KMS-11 (cell line): ENCODE data around the gene AADACL4.
"Not testable (repeated sequence)": the region's sequence is repeated elsewhere in the genome, so short reads cannot be mapped to it uniquely, and the experiment has no call there.

ENCODE experiments used
- H2AFZ ChIP-seq: fragments of 200-600 bp; sonication (generic); 2 replicates; pipeline ENCODE4 v1.6.1; 2016; ENCODE audit warnings: antibody characterized with exemption, mixed run types, low read depth
- H3K27ac ChIP-seq: fragments of 200-600 bp; sonication (generic); 2 replicates; pipeline ENCODE4 v1.6.1; 2016; ENCODE audit warnings: mild to moderate bottlenecking, mixed run types
- H3K27me3 ChIP-seq: fragments of 200-600 bp; sonication (generic); 2 replicates; pipeline ENCODE4 v1.6.1; 2017; ENCODE audit warnings: mild to moderate bottlenecking, low read depth, mixed run types, moderate library complexity; ENCODE audit not compliant: insufficient read depth
- H3K36me3 ChIP-seq: fragments of 200-600 bp; sonication (generic); 2 replicates; pipeline ENCODE4 v1.6.1; 2017; ENCODE audit warnings: mild to moderate bottlenecking, mixed run types; ENCODE audit not compliant: insufficient read depth
- H3K4me1 ChIP-seq: fragments of 200-600 bp; sonication (generic); 2 replicates; pipeline ENCODE4 v1.6.1; 2016; ENCODE audit warnings: mild to moderate bottlenecking, low read depth, mixed run types; ENCODE audit not compliant: poor library complexity, severe bottlenecking
- H3K4me2 ChIP-seq: fragments of 200-600 bp; sonication (generic); 2 replicates; pipeline ENCODE4 v1.7.0; 2016; ENCODE audit warnings: mild to moderate bottlenecking, mixed run types
- H3K4me3 ChIP-seq: fragments of 200-600 bp; sonication (generic); IDR thresholded peaks from 2 replicates; pipeline ENCODE4 v1.6.1; 2017; ENCODE audit warnings: low read depth, low read length, mixed read lengths; ENCODE audit not compliant: insufficient read depth
- H3K79me2 ChIP-seq: fragments of 200-600 bp; sonication (generic); 2 replicates; pipeline ENCODE4 v1.6.1; 2016; ENCODE audit warnings: low read depth, mixed run types; ENCODE audit not compliant: insufficient read depth
- H3K9ac ChIP-seq: fragments of 200-600 bp; sonication (generic); 2 replicates; pipeline ENCODE4 v1.6.1; 2016; ENCODE audit warnings: mild to moderate bottlenecking, mixed run types
- H4K20me1 ChIP-seq: fragments of 200-600 bp; sonication (generic); 2 replicates; pipeline ENCODE4 v1.6.1; 2016; ENCODE audit warnings: mild to moderate bottlenecking, mixed run types; ENCODE audit not compliant: insufficient read depth
- TF ChIP-seq, protein P1 (sequence below): fragments of 200-600 bp; sonication (generic); conservative IDR thresholded peaks from 2 replicates; pipeline ENCODE4 v1.6.1; 2017; ENCODE audit warnings: low read depth, mild to moderate bottlenecking, antibody characterized with exemption, low read length, moderate library complexity, mixed read lengths

AADACL4 gene

DNA sequence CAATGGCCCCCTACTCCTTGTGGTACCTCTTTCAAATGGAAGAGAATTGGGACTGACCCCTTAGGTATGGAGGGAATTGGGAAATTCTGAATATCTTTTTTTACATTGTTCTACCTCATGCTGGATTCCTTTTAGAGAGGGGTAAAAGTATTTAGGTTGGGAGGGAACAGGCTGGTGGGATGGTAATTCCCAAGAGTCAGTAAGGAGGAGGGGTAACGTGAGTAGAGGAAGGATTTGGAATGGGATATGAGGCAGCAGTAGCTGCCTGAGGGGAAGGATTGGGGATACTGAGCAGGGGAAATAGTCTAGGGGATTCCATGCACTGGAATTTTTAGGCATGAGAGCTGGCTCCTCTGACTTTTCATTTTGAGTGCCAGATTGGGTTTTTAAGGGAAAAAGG, 68.2 kb downstream of the AADACL4 start:
- Histone ChIP-seq H4K20me1 (no peaks in the 10 kb centered on the region), H2AFZ (no peak overlapping the region), H3K27ac (no peak overlapping the region)

DNA sequence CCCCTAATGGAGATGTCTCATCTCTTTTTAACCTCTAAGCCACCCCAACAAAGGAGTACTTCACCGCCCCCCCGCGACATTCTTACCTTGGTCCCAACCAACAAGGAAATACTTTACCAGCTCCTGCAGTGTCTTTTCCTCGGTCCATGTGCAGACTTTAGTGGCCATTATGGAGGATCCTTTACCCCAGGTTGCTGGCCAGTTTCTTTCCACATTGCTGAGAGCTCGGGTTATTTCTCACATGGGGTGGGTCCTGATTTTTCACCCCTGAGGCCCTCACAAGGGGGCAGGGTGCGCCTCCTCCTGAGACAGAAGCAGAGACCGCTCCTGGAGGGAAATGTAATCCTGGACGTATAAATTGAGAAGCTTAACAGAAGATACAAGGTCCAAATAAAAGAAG, 69.0 kb downstream of the AADACL4 start:
- H3K79me2 ChIP-seq, result no peaks in the 10 kb centered on the region
- no peaks in the 10 kb centered on the region for H3K4me1 ChIP-seq
- H3K27me3 ChIP-seq, result peaks cover 7% of the 10 kb centered on the region; the same call in 1 of the 2 replicates
- H4K20me1 ChIP-seq, result no peaks in the 10 kb centered on the region
- H3K4me2 ChIP-seq, result no peak overlapping the region
- TF ChIP-seq, protein P1, sequence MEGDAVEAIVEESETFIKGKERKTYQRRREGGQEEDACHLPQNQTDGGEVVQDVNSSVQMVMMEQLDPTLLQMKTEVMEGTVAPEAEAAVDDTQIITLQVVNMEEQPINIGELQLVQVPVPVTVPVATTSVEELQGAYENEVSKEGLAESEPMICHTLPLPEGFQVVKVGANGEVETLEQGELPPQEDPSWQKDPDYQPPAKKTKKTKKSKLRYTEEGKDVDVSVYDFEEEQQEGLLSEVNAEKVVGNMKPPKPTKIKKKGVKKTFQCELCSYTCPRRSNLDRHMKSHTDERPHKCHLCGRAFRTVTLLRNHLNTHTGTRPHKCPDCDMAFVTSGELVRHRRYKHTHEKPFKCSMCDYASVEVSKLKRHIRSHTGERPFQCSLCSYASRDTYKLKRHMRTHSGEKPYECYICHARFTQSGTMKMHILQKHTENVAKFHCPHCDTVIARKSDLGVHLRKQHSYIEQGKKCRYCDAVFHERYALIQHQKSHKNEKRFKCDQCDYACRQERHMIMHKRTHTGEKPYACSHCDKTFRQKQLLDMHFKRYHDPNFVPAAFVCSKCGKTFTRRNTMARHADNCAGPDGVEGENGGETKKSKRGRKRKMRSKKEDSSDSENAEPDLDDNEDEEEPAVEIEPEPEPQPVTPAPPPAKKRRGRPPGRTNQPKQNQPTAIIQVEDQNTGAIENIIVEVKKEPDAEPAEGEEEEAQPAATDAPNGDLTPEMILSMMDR, result no peak
- H2AFZ ChIP-seq, result no peak overlapping the region
- H3K4me3 ChIP-seq, result no peak overlapping the region
- no peaks in the 10 kb centered on the region for H3K36me3 ChIP-seq
- no peak overlapping the region for H3K27ac ChIP-seq
- no peak overlapping the region for H3K9ac ChIP-seq

More for the DNA sequence above, 68.2 kb downstream of the AADACL4 start:
- Histone ChIP-seq H3K9ac (no peak overlapping the region), H3K4me3 (no peak overlapping the region), H3K4me1 (no peaks in the 10 kb centered on the region), H3K79me2 (no peaks in the 10 kb centered on the region), H3K4me2 (no peak overlapping the region), H3K27me3 (peaks cover 7% of the 10 kb centered on the region; the same call in 1 of the 2 replicates), H3K36me3 (no peaks in the 10 kb centered on the region)
- TF ChIP-seq, protein P1, result no peak

DNA sequence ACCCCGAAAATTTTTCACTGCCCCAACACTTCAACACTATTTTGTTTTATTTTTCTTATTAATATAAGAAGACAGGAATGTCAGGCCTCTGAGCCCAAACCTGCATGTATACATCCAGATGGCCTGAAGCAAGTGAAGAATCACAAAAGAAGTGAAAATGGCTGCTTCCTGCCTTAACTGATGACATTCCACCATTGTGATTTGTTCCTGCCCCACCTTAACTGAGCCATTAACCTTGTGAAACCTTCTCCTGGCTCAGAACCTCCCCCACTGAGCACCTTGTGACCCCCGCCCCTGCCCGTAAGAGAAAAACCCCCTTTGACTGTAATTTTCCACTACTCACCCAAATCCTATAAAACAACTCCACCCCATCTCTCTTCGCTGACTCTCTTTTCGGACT, 69.8 kb downstream of the AADACL4 start:
- H3K27ac ChIP-seq, H4K20me1 ChIP-seq, H3K4me1 ChIP-seq, H3K36me3 ChIP-seq, H3K27me3 ChIP-seq, H3K9ac ChIP-seq, H3K79me2 ChIP-seq, H2AFZ ChIP-seq, H3K4me2 ChIP-seq, H3K4me3 ChIP-seq: not testable (repeated sequence)

DNA sequence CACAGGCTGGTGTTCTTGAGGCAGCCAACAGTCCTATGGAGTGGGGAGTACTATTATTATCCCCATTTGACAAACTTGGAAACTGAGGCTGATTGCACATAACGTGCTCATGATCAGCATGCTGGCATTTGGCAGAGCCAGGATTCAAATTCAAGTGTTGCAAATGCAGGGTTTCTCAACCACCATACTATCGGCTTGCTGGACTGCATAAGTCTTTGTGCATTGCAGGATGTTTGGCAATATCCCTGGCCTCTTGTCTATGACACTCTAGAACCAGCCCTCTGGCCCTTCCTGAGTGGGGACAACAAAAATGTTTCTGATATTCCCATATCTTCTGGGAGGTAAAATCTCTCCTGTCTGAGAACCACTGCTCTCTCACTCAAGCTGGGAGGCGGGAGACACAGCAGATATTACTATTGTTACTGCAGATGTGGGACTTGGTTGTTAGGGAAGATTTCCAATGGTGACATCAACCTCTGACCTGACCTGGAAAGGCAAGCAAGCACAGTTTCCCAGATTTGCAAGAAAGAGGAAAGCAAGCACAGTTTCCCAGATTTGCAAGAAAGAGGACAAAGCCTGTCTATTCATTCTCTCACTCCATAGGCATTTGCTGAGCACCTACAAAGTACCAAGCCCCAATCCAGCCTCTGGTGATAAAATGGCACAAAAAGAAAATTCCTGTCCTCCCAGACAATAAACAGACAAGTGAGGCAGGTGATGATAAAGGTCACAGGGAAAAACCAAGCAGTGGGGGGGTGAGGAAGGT, 71.0 kb downstream of the AADACL4 start:
- Histone ChIP-seq H3K36me3 (no peaks in the 10 kb centered on the region), H4K20me1 (no peaks in the 10 kb centered on the region), H3K27me3 (peaks cover 7% of the 10 kb centered on the region; the same call in 1 of the 2 replicates), H3K79me2 (no peaks in the 10 kb centered on the region), H3K27ac (no peak overlapping the region), H3K4me2 (no peak overlapping the region), H3K4me3 (no peak overlapping the region), H3K9ac (no peak overlapping the region), H3K4me1 (no peaks in the 10 kb centered on the region), H2AFZ (no peak overlapping the region)
- TF ChIP-seq, protein P1, result no peak

DNA sequence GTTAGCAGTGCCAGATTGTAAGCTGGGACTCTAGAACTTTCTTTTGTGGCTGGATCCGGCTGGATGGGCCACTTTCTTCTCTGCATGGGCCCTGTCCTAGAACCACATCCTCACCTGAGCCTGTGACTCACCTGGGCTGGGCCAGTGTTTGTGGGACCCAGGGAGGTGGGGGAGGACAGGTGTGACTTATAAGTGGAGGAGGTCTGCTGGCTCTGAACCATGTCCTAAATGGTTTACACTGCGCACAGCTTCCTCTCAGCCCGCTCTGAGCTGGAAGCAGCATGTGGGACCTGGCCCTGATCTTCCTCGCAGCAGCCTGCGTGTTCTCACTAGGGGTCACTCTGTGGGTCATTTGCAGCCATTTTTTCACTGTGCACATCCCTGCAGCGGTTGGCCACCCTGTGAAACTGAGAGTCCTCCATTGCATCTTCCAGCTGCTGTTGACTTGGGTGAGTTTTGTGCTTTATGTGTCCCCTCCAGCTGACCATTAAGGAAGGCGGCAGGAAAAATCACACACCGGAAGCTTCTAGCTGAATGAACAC, 72.1 kb downstream of the AADACL4 start, which contains the start of gene AADACL3:
Gene AADACL3, plus strand, starts transcription at position 215 of the 542 bp plus-strand sequence. Its CDS starts 67 bp downstream, at position 282.
- Histone ChIP-seq H3K27ac (no peak within 1 kb of the TSS), H3K9ac (no peak within 1 kb of the TSS), H3K4me3 (no peak within 1 kb of the TSS), H3K4me2 (no peak within 1 kb of the TSS), H3K4me1 (no peaks in the 10 kb centered on the region), H2AFZ (no peak within 1 kb of the TSS), H3K36me3 (no peaks in the 10 kb centered on the region), H4K20me1 (no peaks in the 10 kb centered on the region), H3K27me3 (0 out of 2 replicates have a peak, but pooled peaks cover 5% of the 10 kb centered on the region), H3K79me2 (no peaks in the 10 kb centered on the region)
- TF ChIP-seq, protein P1, result no peak
